ENCODE data around the gene ZDHHC20.

The ZDHHC20 gene

DNA sequence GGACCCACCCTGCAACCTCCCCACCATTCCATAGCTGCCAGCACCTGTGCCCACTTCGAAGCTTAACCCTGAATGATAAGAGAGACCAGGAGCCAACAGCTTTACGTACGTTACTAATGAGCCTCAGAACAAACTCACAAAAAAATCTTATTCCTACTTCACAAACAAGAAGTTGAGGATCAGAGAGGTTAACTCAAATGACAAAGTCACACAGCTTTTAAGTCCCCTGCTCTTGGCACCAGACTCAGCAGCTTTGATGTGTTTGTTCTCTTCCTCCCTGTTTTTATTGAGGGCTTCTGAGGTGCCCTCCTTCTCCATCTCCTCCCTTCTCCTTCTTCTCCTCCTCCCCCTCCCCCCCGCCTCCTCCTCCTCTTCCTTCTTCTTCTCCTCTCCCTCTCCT lies 115.4 kb downstream of the ZDHHC20 start:
- TF ChIP-seq EZH2phosphoT487 (IDR thresholded peaks at IDR 0.05; ENCODE audit: low read depth): no peak
- TF ChIP-seq, protein P1, sequence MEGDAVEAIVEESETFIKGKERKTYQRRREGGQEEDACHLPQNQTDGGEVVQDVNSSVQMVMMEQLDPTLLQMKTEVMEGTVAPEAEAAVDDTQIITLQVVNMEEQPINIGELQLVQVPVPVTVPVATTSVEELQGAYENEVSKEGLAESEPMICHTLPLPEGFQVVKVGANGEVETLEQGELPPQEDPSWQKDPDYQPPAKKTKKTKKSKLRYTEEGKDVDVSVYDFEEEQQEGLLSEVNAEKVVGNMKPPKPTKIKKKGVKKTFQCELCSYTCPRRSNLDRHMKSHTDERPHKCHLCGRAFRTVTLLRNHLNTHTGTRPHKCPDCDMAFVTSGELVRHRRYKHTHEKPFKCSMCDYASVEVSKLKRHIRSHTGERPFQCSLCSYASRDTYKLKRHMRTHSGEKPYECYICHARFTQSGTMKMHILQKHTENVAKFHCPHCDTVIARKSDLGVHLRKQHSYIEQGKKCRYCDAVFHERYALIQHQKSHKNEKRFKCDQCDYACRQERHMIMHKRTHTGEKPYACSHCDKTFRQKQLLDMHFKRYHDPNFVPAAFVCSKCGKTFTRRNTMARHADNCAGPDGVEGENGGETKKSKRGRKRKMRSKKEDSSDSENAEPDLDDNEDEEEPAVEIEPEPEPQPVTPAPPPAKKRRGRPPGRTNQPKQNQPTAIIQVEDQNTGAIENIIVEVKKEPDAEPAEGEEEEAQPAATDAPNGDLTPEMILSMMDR (IDR thresholded peaks at IDR 0.05; ENCODE audit: low read depth, low read length): no peak
- Histone ChIP-seq H3K27ac (ENCODE audit: low read length) (no peak overlapping the region), H3K9me3 (ENCODE audit: insufficient read depth, low read length) (no peaks in the 10 kb centered on the region), H3K9ac (ENCODE audit: low read length) (no peak overlapping the region), H3K4me1 (ENCODE audit: low read length) (peaks cover 5% of the 10 kb centered on the region), H3K27me3 (ENCODE audit: low read depth, low read length) (no peaks in the 10 kb centered on the region), H2AFZ (ENCODE audit: low read depth, low read length) (no peak overlapping the region), H3K79me2 (ENCODE audit: low read length) (no peaks in the 10 kb centered on the region), H4K20me1 (ENCODE audit: insufficient read depth, low read length) (no peaks in the 10 kb centered on the region), H3K4me2 (ENCODE audit: low read length) (no peak overlapping the region), H3K36me3 (replicated peaks; ENCODE audit: low read depth, low read length) (no peaks in the 10 kb centered on the region), H3K4me3 (ENCODE audit: low read length) (no peak overlapping the region)

DNA sequence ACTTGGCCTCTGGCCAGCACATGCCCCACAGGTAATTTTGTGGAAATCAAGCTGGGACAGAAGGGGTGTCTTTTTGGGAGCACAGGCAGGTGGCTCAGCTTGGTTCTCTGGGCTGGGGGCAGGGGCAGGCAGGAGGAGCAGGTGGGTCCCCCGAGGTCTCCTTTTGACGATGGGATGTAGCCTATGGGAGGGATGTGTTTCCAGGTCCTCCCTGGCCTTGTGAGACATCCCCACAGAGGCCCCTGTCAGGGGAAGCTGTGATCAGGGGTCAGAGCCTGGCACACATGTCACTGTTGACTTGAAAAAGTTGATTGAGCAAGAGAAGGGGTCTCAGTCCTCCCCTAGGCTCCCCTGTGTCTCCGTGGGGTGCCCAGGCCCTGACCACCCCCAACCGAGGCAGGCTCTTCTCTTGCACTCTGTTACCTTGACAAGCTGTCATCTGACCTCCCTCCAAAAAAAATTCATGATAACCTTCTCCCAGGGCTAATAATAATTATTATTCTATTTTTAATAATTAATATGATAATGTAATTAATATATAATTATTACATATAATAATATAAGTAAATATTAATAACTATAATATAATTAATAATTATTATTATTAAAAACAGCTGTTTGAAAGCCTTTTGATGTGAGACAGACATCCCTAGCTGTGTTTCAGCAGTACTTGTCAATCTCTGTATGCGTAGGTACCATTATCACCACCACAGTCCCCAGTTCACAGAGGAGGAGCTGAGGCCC lies 116.2 kb downstream of the ZDHHC20 start:
- no peaks in the 10 kb centered on the region for H3K79me2 ChIP-seq (ENCODE audit: low read length)

DNA sequence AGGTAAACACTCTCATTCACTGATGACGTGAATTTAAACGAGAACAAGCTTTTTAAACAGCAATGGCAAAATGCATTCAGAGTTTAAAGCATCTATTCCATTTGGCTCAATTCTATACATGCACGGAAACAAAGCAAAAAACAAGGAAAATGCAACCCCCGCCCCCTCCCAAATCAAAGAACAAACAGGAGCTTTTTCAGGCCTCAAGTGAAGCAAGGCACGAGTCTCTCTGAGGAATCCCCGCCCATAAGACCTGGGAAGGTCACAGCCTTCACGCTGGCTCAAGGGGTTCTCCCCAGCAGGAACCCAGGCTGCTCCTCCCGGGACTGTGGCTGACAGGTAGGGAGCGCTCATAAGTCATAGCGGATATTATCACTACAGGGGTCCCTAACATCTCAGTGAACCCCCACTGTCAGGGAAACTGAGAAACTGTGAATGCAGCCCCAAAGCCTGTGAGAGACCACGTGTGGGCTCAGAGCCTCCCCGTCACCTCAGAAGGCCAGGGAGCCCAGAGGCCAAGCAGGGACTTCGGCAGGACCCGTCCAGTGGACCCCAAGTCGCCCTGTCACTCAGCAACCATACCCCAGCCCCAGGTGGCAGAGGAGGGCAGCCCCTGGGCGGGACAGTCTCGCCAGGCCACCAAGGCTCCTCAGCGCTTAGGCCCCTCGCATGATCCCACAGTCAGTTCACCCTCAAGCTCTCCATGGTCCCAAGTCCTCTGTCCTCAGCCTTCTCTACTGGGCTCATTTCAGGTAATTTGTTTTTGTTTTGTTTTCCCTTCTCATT lies 117.3 kb downstream of the ZDHHC20 start:
- Histone ChIP-seq H3K79me2 (ENCODE audit: low read length) (no peaks in the 10 kb centered on the region), H4K20me1 (ENCODE audit: insufficient read depth, low read length) (no peaks in the 10 kb centered on the region), H3K4me3 (ENCODE audit: low read length) (no peak overlapping the region), H3K27me3 (ENCODE audit: low read depth, low read length) (no peaks in the 10 kb centered on the region), H3K4me1 (ENCODE audit: low read length) (peaks cover 24% of the 10 kb centered on the region), H3K27ac (ENCODE audit: low read length) (no peak overlapping the region), H2AFZ (ENCODE audit: low read depth, low read length) (no peak overlapping the region), H3K9me3 (ENCODE audit: insufficient read depth, low read length) (no peaks in the 10 kb centered on the region), H3K36me3 (replicated peaks; ENCODE audit: low read depth, low read length) (no peaks in the 10 kb centered on the region), H3K4me2 (ENCODE audit: low read length) (no peak overlapping the region), H3K9ac (ENCODE audit: low read length) (no peak overlapping the region)
- TF ChIP-seq, protein P1 (IDR thresholded peaks at IDR 0.05; ENCODE audit: low read depth, low read length): no peak
- TF ChIP-seq EZH2phosphoT487 (IDR thresholded peaks at IDR 0.05; ENCODE audit: low read depth): no peak

More for the DNA sequence above, 116.2 kb downstream of the ZDHHC20 start:
- H3K4me3 ChIP-seq (ENCODE audit: low read length): no peak overlapping the region
- H3K9me3 ChIP-seq (ENCODE audit: insufficient read depth, low read length): no peaks in the 10 kb centered on the region
- no peaks in the 10 kb centered on the region for H3K27me3 ChIP-seq (ENCODE audit: low read depth, low read length)
- H4K20me1 ChIP-seq (ENCODE audit: insufficient read depth, low read length): no peaks in the 10 kb centered on the region
- peaks cover 13% of the 10 kb centered on the region for H3K4me1 ChIP-seq (ENCODE audit: low read length)
- no peak overlapping the region for H3K27ac ChIP-seq (ENCODE audit: low read length)
- TF ChIP-seq EZH2phosphoT487 (IDR thresholded peaks at IDR 0.05; ENCODE audit: low read depth): no peak
- TF ChIP-seq, protein P1 (IDR thresholded peaks at IDR 0.05; ENCODE audit: low read depth, low read length): no peak
- H3K9ac ChIP-seq (ENCODE audit: low read length): no peak overlapping the region
- no peaks in the 10 kb centered on the region for H3K36me3 ChIP-seq (replicated peaks; ENCODE audit: low read depth, low read length)
- H2AFZ ChIP-seq (ENCODE audit: low read depth, low read length): no peak overlapping the region
- no peak overlapping the region for H3K4me2 ChIP-seq (ENCODE audit: low read length)

DNA sequence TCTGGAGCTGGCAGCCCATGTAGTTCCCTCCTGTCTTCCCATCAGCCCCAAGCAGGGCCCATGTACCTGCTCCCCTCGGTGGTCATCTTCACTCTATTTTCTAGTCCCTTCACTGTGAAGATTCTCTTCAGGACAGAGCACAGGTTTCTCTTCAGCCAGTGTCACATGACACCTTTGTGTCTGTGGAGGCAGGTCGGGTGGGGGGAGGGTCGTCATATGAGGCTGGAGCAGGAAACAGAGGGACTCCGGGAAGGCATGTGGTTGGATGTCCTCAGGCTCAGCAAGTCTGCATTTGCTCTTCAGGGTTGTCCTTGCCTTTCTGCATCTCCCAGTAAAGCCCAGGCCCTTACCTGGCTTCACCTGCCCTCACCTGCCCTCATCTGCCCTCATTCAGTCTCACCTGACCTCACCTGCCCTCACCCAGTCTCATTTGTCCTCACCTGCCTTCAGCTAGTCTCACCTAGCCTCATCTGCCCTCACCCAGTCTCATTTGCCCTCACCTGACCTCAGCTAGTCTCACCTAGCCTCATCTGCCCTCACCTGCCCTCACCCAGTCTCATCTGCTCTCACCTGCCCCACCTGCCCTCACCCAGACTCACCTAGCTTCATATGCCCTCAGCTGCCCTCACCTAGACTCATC lies 120.3 kb downstream of the ZDHHC20 start:
- Histone ChIP-seq H3K79me2 (ENCODE audit: low read length) (no peaks in the 10 kb centered on the region), H2AFZ (ENCODE audit: low read depth, low read length) (no peak overlapping the region), H3K9ac (ENCODE audit: low read length) (no peak overlapping the region), H3K27me3 (ENCODE audit: low read depth, low read length) (no peaks in the 10 kb centered on the region), H3K4me1 (ENCODE audit: low read length) (peaks cover 23% of the 10 kb centered on the region), H3K4me3 (ENCODE audit: low read length) (no peak overlapping the region), H3K27ac (ENCODE audit: low read length) (no peak overlapping the region), H3K36me3 (replicated peaks; ENCODE audit: low read depth, low read length) (no peaks in the 10 kb centered on the region), H3K9me3 (ENCODE audit: insufficient read depth, low read length) (no peaks in the 10 kb centered on the region), H4K20me1 (ENCODE audit: insufficient read depth, low read length) (no peaks in the 10 kb centered on the region), H3K4me2 (ENCODE audit: low read length) (no peak overlapping the region)
- TF ChIP-seq, protein P1 (IDR thresholded peaks at IDR 0.05; ENCODE audit: low read depth, low read length): no peak
- no peak for TF ChIP-seq EZH2phosphoT487 (IDR thresholded peaks at IDR 0.05; ENCODE audit: low read depth)

Data from OCI-LY3 (cell line).